H9 (cell line): ENCODE results near the gene CKMT2. TPM values are rescaled to one million over a fixed set of nuclear protein-coding genes. Genes with fewer than 3 reads are reported as not detected.

Experiments used
- DNase-seq: peaks from one replicate; pipeline ENCODE4 v3.0.0-alpha.2; 2017
- H2AFZ ChIP-seq: one replicate; pipeline ENCODE4 v1.6.1; 2013; ENCODE audit warnings: mild to moderate bottlenecking, low read length, control low read depth, moderate library complexity
- H2AK5ac ChIP-seq: 2 replicates; pipeline ENCODE4 v1.6.1; 2013; ENCODE audit warnings: low read length, control low read depth, mixed read lengths; ENCODE audit not compliant: insufficient read length
- H2BK120ac ChIP-seq: one replicate; pipeline ENCODE4 v1.6.1; 2013; ENCODE audit warnings: low read depth, mild to moderate bottlenecking, low read length, control low read depth, inconsistent platforms; ENCODE audit not compliant: poor library complexity, severe bottlenecking
- H2BK12ac ChIP-seq: 2 replicates; pipeline ENCODE4 v1.6.1; 2013; ENCODE audit warnings: low read length, control low read depth, mixed read lengths, low read depth; ENCODE audit not compliant: insufficient read length
- H2BK15ac ChIP-seq: 2 replicates; pipeline ENCODE4 v1.6.1; 2013; ENCODE audit warnings: low read depth, low read length, control low read depth
- H2BK20ac ChIP-seq: one replicate; pipeline ENCODE4 v1.6.1; 2013; ENCODE audit warnings: low read depth, mild to moderate bottlenecking, low read length, control low read depth, inconsistent platforms; ENCODE audit not compliant: poor library complexity, severe bottlenecking
- H2BK5ac ChIP-seq: 2 replicates; pipeline ENCODE4 v1.6.1; 2013; ENCODE audit warnings: low read length, control low read depth, mixed read lengths; ENCODE audit not compliant: insufficient read length
- H3K14ac ChIP-seq: 2 replicates; pipeline ENCODE4 v1.6.1; 2013; ENCODE audit warnings: low read length, control low read depth; ENCODE audit not compliant: insufficient read depth
- H3K18ac ChIP-seq: 2 replicates; pipeline ENCODE4 v1.6.1; 2013; ENCODE audit warnings: low read depth, mild to moderate bottlenecking, mixed read lengths, low read length, control low read depth; ENCODE audit not compliant: insufficient read length
- H3K23ac ChIP-seq: 2 replicates; pipeline ENCODE4 v1.6.1; 2013; ENCODE audit warnings: low read length, control low read depth, mixed read lengths, low read depth; ENCODE audit not compliant: insufficient read length
- H3K23me2 ChIP-seq: 2 replicates; pipeline ENCODE4 v1.6.1; 2013; ENCODE audit warnings: low read depth, mild to moderate bottlenecking, mixed read lengths, low read length, control low read depth; ENCODE audit not compliant: insufficient read length, poor library complexity, severe bottlenecking
- H3K27ac ChIP-seq: 2 replicates; pipeline ENCODE4 v1.5.1; 2013; ENCODE audit warnings: low read length, control low read depth, mixed read lengths, low read depth; ENCODE audit not compliant: insufficient read length
- H3K27me3 ChIP-seq: 2 replicates; pipeline ENCODE4 v1.6.1; 2013; ENCODE audit warnings: low read length, control low read depth, inconsistent platforms; ENCODE audit not compliant: insufficient read depth
- H3K4ac ChIP-seq: 2 replicates; pipeline ENCODE4 v1.6.1; 2013; ENCODE audit warnings: low read depth, mild to moderate bottlenecking, control low read depth, inconsistent platforms, low read length, moderate library complexity
- H3K4me1 ChIP-seq: 2 replicates; pipeline ENCODE4 v1.6.1; 2013; ENCODE audit warnings: low read length, control low read depth, inconsistent platforms; ENCODE audit not compliant: insufficient read depth
- H3K4me2 ChIP-seq: 2 replicates; pipeline ENCODE4 v1.6.1; 2013; ENCODE audit warnings: low read length, control low read depth, mixed read lengths; ENCODE audit not compliant: insufficient read length, insufficient read depth
- H3K56ac ChIP-seq: 2 replicates; pipeline ENCODE4 v1.6.1; 2013; ENCODE audit warnings: low read depth, mild to moderate bottlenecking, mixed read lengths, low read length, control low read depth; ENCODE audit not compliant: insufficient read length
- H3K79me1 ChIP-seq: 2 replicates; pipeline ENCODE4 v1.6.1; 2013; ENCODE audit warnings: low read depth, mild to moderate bottlenecking, moderate library complexity, low read length, control low read depth, inconsistent platforms; ENCODE audit not compliant: insufficient read depth, poor library complexity, severe bottlenecking
- H3K79me2 ChIP-seq: 2 replicates; pipeline ENCODE4 v1.6.1; 2013; ENCODE audit warnings: low read length, control low read depth, inconsistent platforms; ENCODE audit not compliant: insufficient read depth
- H3K9ac ChIP-seq: 2 replicates; pipeline ENCODE4 v1.6.1; 2013; ENCODE audit warnings: low read length, control low read depth, mixed read lengths; ENCODE audit not compliant: insufficient read length; ENCODE audit errors: extremely low read depth
- H3K9me3 ChIP-seq: one replicate; pipeline ENCODE4 v1.6.1; 2013; ENCODE audit warnings: low read depth, low read length, inconsistent platforms; ENCODE audit not compliant: control insufficient read depth
- H3T11ph ChIP-seq: one replicate; pipeline ENCODE4 v1.6.1; 2013; ENCODE audit warnings: mild to moderate bottlenecking, low read length, control low read depth, inconsistent platforms
- H4K20me1 ChIP-seq: one replicate; pipeline ENCODE4 v1.6.1; 2013; ENCODE audit not compliant: control insufficient read depth, insufficient read length, insufficient read depth
- H4K5ac ChIP-seq: 2 replicates; pipeline ENCODE4 v1.6.1; 2013; ENCODE audit warnings: low read depth, mild to moderate bottlenecking, mixed read lengths, low read length, control low read depth; ENCODE audit not compliant: insufficient read length
- H4K8ac ChIP-seq: replicated peaks from 2 replicates; pipeline ENCODE4 v1.6.1; 2013; ENCODE audit warnings: low read length, control low read depth, mixed read lengths, low read depth; ENCODE audit not compliant: insufficient read length
- H4K91ac ChIP-seq: 2 replicates; pipeline ENCODE4 v1.6.1; 2013; ENCODE audit warnings: low read depth, mild to moderate bottlenecking, moderate library complexity, mixed read lengths, low read length, control low read depth; ENCODE audit not compliant: insufficient read length
- H3K27ac Mint-ChIP-seq, 3 experiments: 2 replicates in 2 of 3; 3 replicates in 1 of 3; pipeline ENCODE4 v1.8.0; 2020 to 2021; ENCODE audit warnings: mixed read lengths in 3 of 3, mild to moderate bottlenecking in 1 of 3, moderate library complexity in 1 of 3
- H3K27me3 Mint-ChIP-seq: 2 replicates; pipeline ENCODE4 v1.8.0; 2021; ENCODE audit warnings: low read depth, mild to moderate bottlenecking, moderate library complexity, mixed read lengths
- H3K36me3 Mint-ChIP-seq, 3 experiments: 2 replicates in 2 of 3; 3 replicates in 1 of 3; pipeline ENCODE4 v1.8.0; 2020 to 2021; ENCODE audit warnings: low read depth in 3 of 3, mixed read lengths in 3 of 3; ENCODE audit not compliant: insufficient read depth in 1 of 3
- H3K4me1 Mint-ChIP-seq, 2 experiments: 2 replicates each; pipeline ENCODE4 v1.8.0; 2020; ENCODE audit warnings: mixed read lengths in 2 of 2
- H3K4me3 Mint-ChIP-seq, 2 experiments: 2 replicates in 1 of 2; 3 replicates in 1 of 2; pipeline ENCODE4 v1.8.0; 2020 to 2021; ENCODE audit warnings: mild to moderate bottlenecking in 2 of 2, mixed read lengths in 2 of 2, moderate library complexity in 1 of 2
- H3K9me3 Mint-ChIP-seq, 2 experiments: 2 replicates in 1 of 2; 3 replicates in 1 of 2; pipeline ENCODE4 v1.8.0; 2020; ENCODE audit warnings: mild to moderate bottlenecking in 2 of 2, mixed read lengths in 2 of 2, moderate library complexity in 1 of 2
- WGBS: extraction: QIAGEN DNeasy Blood & Tissue Kit; methylation state at CpG from one replicate; pipeline ENCODE4 v1.1.7; 2013; ENCODE audit warnings: missing lambda C conversion rate, low lambda C conversion rate, mixed read lengths; ENCODE audit not compliant: insufficient read length; ENCODE audit errors: extremely low coverage; 5-methylcytosine and 5-hydroxymethylcytosine counted together
- total RNA-seq: library from RNA; stranded (reverse); gene quantifications from 2 replicates; pipeline ENCODE4 v1.2.1, GENCODE V29; 2021
- TF ChIP-seq, protein P1 (sequence below): fragments of 200-600 bp; sonication (generic); conservative IDR thresholded peaks from 3 replicates; pipeline ENCODE4 v1.8.0; 2021; ENCODE audit warnings: antibody characterized with exemption, mild to moderate bottlenecking

CKMT2 gene
- total RNA-seq, 1 experiment from 2014 or later, result 1.8 TPM

DNA sequence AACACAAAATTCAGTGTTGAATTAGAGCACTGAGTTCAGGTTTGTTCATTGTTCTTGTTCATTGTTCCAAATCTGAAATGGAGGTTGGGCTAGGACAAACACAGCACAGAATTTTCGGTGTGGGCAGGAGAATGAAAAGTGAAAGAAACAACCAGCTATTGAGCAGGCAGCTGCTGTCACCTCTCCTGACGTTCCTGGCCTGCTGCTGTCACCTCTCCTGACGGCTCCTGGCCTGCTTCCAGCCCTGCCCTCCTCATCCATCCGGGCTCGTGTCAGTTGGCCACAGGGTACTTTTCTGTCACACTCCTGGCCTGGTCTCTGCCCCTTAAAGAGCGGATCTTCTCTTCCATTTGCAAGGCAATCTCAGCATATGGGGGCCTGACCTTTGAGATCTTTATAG is 45.2 kb upstream of the CKMT2 start:
- Histone ChIP-seq H3K9ac (no peak overlapping the region), H3T11ph (no peak overlapping the region)
- WGBS, result no CpG with 5 or more reads among the region's 6 CpGs

More for the DNA sequence above, 45.2 kb upstream of the CKMT2 start:
- no peaks in the 10 kb centered on the region for H3K27me3 Mint-ChIP-seq
- H3K27me3 ChIP-seq, result no peaks in the 10 kb centered on the region
- H3K23ac ChIP-seq, result no peak overlapping the region
- no peak overlapping the region for H3K18ac ChIP-seq
- H3K79me2 ChIP-seq, result no peaks in the 10 kb centered on the region
- H3K4me2 ChIP-seq, result no peak overlapping the region
- H4K20me1 ChIP-seq, result no peaks in the 10 kb centered on the region
- H4K5ac ChIP-seq, result no peak overlapping the region
- H2AK5ac ChIP-seq, result no peak overlapping the region
- no peak overlapping the region for H3K4ac ChIP-seq
- H3K56ac ChIP-seq, result no peak overlapping the region
- H3K14ac ChIP-seq, result no peak overlapping the region
- no peaks in the 10 kb centered on the region for H3K9me3 ChIP-seq
- H2BK120ac ChIP-seq, result no peak overlapping the region
- no peak overlapping the region for H2BK12ac ChIP-seq
- H3K79me1 ChIP-seq, result no peaks in the 10 kb centered on the region
- H2BK15ac ChIP-seq, result no peak overlapping the region
- no peak overlapping the region for H4K91ac ChIP-seq
- H3K36me3 Mint-ChIP-seq, result no peaks in the 10 kb centered on the region
- no peak overlapping the region for H2BK5ac ChIP-seq
- no peak overlapping the region for H3K4me3 Mint-ChIP-seq
- TF ChIP-seq, protein P1, sequence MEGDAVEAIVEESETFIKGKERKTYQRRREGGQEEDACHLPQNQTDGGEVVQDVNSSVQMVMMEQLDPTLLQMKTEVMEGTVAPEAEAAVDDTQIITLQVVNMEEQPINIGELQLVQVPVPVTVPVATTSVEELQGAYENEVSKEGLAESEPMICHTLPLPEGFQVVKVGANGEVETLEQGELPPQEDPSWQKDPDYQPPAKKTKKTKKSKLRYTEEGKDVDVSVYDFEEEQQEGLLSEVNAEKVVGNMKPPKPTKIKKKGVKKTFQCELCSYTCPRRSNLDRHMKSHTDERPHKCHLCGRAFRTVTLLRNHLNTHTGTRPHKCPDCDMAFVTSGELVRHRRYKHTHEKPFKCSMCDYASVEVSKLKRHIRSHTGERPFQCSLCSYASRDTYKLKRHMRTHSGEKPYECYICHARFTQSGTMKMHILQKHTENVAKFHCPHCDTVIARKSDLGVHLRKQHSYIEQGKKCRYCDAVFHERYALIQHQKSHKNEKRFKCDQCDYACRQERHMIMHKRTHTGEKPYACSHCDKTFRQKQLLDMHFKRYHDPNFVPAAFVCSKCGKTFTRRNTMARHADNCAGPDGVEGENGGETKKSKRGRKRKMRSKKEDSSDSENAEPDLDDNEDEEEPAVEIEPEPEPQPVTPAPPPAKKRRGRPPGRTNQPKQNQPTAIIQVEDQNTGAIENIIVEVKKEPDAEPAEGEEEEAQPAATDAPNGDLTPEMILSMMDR, result no peak
- no peak overlapping the region for H3K27ac ChIP-seq
- no peak overlapping the region for H2BK20ac ChIP-seq
- H3K23me2 ChIP-seq, result no peaks in the 10 kb centered on the region
- no peak overlapping the region for H2AFZ ChIP-seq
- peaks cover 13 to 15% of the 10 kb centered on the region in 2 experiments; a peak in 3 of 4 replicates for H3K4me1 Mint-ChIP-seq
- no peaks in the 10 kb centered on the region; a peak in 1 of 5 replicates for H3K9me3 Mint-ChIP-seq
- no peaks in the 10 kb centered on the region for H3K4me1 ChIP-seq
- no peak overlapping the region; a peak in 1 of 7 replicates for H3K27ac Mint-ChIP-seq
- DNase-seq, result no peak
- H4K8ac ChIP-seq, result no peak overlapping the region
